PC-9 (cell line): Measurements from ENCODE around the gene FASTKD1.

Source experiments
- EZH2 ChIP-seq: fragments of 200-600 bp; sonication (generic); IDR thresholded peaks from 2 replicates; pipeline ENCODE4 v1.8.0; 2017; ENCODE audit warnings: antibody characterized with exemption, low read depth
- TF ChIP-seq, protein P1 (sequence below): fragments of 200-600 bp; sonication (generic); conservative IDR thresholded peaks from 2 replicates; pipeline ENCODE4 v1.6.1; 2017; ENCODE audit warnings: mixed run types, antibody characterized with exemption, mild to moderate bottlenecking, moderate library complexity

DNA sequence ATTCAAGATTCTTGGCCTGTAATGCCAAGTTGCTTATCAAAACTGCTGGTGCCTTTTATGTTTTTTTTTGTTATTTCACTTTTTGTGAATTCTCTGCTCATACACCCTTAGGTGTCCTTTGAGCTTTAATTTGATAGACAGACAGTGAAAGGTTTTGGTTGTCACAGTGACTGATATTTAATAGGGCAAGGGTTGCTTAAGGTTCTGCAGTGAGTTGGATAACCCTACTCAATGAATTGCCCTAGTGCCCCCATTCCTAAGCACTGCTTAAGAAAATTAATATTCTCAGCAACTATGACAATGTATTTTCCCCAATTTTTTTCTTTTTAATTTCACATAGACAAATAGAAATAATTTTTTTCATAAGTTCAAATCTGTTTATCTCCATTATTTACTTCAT, 25.9 kb upstream of the FASTKD1 start:
- TF ChIP-seq, protein P1, sequence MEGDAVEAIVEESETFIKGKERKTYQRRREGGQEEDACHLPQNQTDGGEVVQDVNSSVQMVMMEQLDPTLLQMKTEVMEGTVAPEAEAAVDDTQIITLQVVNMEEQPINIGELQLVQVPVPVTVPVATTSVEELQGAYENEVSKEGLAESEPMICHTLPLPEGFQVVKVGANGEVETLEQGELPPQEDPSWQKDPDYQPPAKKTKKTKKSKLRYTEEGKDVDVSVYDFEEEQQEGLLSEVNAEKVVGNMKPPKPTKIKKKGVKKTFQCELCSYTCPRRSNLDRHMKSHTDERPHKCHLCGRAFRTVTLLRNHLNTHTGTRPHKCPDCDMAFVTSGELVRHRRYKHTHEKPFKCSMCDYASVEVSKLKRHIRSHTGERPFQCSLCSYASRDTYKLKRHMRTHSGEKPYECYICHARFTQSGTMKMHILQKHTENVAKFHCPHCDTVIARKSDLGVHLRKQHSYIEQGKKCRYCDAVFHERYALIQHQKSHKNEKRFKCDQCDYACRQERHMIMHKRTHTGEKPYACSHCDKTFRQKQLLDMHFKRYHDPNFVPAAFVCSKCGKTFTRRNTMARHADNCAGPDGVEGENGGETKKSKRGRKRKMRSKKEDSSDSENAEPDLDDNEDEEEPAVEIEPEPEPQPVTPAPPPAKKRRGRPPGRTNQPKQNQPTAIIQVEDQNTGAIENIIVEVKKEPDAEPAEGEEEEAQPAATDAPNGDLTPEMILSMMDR = no peak
- no peak for TF ChIP-seq EZH2
